Mammary epithelial cell (primary cell): ENCODE measurements around the gene SLC16A8.

Source experiments
- EZH2 ChIP-seq: IDR thresholded peaks from 2 replicates; pipeline ENCODE4 v1.6.1; 2012; ENCODE audit warnings: low read length, inconsistent platforms, borderline replicate concordance
- TF ChIP-seq, protein P1 (sequence below), 2 donors: IDR thresholded peaks in 1 of 2; conservative IDR thresholded peaks in 1 of 2; 2 replicates each; pipeline ENCODE4 v1.5.1; 2011 to 2012; ENCODE audit warnings: inconsistent platforms in 2 of 2, low read length in 2 of 2, mild to moderate bottlenecking in 2 of 2, control low read depth in 1 of 2, low read depth in 1 of 2; ENCODE audit not compliant: insufficient read depth in 1 of 2; ENCODE audit errors: extremely low read depth in 1 of 2

DNA sequence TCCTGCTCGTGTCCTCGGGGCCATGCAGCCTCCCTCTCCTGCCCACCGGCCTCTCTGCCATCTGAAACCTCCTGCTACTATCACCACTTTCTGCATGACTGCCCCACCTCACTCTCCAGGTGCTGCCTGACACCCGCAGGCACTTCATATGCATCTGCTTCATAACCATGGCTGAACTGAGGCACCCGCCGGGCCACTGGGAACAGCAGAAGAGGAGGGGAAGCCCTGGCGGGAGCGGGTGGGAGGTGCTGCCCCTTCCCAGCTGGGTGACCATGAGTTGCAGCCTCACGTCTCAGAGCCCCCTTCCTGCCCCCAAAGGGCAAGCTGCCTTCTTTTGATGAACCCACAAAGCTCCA, 48.5 kb downstream of the SLC16A8 start:
- TF ChIP-seq, protein P1, sequence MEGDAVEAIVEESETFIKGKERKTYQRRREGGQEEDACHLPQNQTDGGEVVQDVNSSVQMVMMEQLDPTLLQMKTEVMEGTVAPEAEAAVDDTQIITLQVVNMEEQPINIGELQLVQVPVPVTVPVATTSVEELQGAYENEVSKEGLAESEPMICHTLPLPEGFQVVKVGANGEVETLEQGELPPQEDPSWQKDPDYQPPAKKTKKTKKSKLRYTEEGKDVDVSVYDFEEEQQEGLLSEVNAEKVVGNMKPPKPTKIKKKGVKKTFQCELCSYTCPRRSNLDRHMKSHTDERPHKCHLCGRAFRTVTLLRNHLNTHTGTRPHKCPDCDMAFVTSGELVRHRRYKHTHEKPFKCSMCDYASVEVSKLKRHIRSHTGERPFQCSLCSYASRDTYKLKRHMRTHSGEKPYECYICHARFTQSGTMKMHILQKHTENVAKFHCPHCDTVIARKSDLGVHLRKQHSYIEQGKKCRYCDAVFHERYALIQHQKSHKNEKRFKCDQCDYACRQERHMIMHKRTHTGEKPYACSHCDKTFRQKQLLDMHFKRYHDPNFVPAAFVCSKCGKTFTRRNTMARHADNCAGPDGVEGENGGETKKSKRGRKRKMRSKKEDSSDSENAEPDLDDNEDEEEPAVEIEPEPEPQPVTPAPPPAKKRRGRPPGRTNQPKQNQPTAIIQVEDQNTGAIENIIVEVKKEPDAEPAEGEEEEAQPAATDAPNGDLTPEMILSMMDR (conservative IDR thresholded peaks at IDR 0.05 in 1 of 2, IDR thresholded peaks at IDR 0.05 in 1 of 2; ENCODE audit: extremely low read depth in 1 of 2, insufficient read depth in 1 of 2, low read depth in 1 of 2, low read length in 2 of 2), result no peak
- no peak for TF ChIP-seq EZH2
